GM21619 (cell line): ENCODE data around the gene GPR83.
"Not testable (repeated sequence)": the region's sequence is repeated elsewhere in the genome, so short reads cannot be mapped to it uniquely, and the experiment has no call there.

Experiments used
- ATAC-seq: cut with Tn5 transposase; IDR thresholded peaks from one replicate; pipeline ENCODE4 v1.9.1; 2021; ENCODE audit not compliant: unreplicated experiment

Gene GPR83

DNA sequence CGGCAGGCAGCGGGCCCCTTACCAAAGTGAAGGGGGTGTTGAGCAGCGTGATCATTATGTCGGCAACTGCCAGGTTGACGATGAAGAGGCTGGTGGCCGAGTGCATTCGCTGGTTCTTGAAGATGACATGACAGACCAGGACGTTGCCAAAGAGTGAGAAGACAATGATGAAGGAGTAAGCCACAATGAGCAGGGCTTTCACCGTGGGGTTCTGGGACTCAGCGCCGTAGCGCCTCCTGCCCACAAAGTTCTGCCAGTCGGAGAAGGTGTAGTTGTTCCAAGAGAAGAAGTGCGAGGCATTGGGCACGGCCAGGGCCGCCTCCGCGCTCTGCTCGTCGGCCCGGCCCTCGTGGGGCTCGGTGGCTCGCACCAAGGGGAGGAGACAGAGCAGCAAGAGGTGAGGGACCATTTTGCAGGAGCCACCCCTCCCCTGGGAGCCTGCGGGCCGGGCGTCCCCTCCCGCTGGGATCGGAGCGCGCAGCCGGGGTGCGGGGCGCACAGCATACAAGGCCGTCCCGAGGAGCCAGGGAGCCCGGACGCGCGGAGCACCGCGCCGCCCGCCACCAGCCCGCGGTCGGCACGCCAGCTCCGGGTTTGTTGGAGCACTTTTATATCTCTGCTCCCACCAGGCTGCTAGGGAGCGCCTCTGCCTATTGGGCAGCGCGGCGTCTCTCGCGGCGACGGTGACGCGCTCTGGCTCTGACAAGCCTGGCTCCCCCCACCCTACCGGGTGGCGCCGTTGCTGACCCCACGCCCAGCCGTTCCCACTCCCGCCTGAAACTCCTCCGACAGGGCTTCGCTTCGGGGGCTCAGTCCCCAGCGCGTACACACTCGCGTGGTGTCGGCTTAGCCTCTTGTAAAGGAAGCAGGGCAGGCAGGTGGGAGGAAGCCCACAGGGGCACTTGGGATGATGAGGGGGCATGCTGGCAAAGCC lies at the start of gene GPR83:
GPR83 (minus strand) TSS at position 581 of the 934 bp plus-strand sequence; CDS start at position 409, 172 bp downstream.
- ATAC-seq, result no peak

DNA sequence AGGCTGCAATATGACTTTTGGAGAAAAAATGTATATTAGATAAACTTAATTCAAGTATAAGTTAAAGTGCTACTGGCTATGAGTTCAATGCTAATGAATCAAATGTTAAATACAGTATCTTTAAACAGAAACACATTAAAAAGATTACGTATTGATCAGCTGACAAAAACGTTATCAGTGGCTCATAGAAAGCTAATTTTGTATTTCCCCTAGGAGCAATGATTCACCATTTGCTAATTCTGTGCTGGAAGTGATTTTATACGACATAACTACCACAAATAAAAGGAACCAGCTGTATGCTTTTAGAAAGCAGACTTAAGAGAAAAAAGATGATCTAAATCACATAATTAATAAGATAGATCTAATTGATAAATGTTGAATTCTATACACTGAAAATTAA lies 48.8 kb upstream of the GPR83 start:
- no peak for ATAC-seq

DNA sequence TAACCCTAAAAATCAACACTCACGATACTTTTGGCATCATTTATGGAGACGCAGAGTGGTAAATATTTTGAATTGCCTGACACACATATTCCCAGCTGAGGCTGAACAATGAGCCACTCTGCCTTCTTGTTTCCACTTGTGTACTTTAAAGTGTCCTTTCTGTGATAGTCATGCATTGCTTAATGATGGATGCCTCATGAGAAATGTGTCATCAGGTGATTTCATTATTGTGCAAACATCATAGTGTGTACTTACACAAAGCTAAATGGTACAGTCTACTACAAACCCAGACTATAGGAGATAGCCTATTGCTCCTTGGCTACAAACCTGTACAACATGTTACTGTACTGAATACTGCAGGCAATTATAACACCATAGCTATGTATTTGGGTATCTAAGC lies 48.2 kb upstream of the GPR83 start:
- no peak for ATAC-seq

DNA sequence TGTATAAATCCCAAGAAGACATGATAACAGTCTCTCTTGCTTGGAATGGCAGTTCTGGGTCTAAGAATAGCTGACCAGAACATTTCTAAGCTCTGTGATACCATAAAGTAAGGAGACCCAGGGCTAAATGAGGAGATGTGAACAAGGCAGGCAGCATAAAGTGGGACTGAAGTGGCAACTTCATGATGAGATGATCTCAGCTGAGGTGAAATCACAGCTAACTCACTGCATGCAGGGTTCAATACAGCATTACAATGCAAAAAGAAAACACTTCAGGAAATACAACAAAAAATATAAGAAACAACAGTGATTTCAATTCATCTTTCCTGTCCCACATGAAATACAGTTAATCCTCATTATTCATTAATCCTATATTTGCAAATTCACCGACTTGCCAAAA lies 47.8 kb upstream of the GPR83 start:
- ATAC-seq, result no peak

DNA sequence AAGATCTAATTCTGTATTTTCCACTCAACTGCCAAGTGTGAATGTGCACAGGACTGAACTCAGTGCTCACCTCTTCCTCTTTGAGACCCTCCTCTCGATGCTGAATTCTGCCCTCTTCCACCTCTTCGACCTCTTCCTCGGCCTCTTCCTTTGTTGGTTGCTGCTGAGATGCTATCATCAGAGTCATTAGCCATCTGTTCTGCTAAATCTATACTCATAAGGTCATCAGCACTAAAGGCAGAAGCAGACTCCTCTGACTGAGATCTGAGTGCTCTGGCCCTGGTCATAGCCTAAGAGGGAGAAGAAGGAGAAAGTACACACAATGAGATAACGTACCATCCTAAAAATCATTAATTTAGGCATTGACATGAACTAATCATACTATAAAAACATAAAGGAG lies 45.9 kb upstream of the GPR83 start:
- ATAC-seq, result no peak

DNA sequence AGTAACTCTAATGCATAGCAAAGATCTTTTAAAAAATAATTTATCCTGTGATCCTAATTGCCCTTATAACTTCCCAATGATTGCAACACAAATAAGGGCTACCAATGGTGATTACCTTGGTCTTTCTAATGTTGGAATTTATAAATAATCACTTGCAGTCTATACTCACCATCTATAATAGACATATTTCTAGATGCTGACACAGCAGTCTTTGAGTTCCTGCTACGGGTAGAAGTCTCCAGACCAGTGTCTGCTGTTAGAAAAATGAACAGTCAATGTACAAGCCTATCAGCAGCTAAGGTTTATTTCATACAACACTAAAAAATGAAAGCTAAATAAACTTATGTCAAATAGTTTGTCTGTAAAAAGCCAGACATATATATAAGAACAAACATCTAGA lies 44.4 kb upstream of the GPR83 start:
- ATAC-seq, result no peak

DNA sequence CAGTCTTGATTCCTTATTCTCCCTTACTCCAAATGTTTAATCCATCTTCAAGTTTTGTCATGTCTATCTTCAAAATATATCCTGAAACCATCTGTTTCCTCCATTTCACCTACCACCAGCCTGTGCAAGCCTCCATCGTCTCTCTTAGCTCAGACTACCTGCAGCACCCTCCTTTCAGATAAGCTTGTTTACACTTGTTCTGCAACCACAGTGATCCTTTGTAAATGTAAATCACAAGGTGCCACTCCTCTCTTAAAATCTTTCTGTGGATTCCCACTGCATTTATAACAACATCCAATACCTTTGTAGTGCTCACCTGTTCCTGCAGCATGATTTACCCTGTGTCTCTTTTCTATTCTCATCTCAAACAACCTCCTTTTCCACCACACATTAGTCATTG lies 31.8 kb upstream of the GPR83 start:
- ATAC-seq, result no peak

DNA sequence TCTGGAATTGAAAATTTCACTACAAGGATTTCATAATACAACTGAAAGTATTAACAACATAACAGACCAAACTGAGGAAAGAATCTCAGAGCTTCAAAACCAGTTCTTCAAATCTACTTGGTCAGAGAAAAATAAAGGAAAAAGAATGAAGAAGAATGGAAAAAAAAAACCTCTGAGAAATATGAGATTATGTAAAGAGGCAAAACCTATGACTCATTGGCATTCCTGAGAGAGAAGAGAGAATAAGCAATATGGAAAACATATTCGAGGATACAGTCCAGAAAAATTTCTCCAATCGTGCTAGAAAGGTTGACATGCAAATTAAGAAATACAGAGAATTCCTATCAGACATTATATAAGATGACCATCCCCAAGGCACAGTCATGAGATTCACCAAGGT lies 23.4 kb upstream of the GPR83 start:
- no peak for ATAC-seq

DNA sequence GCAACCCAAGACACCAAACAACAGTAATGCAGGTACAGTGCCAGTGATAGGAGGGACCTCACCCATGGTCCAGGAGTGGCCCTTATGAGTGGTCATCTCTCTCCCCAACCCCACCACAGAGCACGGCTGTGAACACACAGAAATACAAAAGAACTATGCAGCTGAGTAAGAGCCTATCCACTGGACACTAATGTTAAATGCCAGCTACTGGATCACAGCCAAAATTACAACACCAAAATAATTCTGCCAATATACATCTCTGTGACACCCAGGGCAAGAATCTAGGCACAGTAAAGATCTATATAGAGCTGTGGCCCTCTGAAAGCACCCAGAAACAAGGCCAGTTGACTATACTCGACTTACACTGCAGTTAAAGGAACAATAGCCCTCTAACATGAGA lies 22.8 kb upstream of the GPR83 start:
- ATAC-seq, result no peak

DNA sequence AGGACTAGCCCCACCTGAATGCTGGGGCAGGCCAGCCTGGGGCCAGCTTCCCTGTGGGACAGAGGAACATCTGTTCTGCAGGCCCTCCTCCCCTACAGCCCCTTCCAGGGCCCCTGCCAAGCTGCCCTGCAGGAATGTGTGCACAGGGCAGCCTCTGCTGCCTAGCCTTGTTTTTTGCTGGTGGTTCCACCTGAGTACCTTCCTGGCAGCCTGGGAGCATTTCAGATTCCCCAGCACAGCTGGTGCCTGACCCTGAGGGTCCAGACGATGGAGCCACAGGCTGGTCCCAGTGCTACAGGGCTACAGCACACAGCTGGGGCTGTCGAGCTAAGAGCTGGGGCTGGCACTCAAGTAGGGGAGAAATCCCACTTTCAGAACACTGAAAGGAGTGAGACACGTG lies 22.3 kb upstream of the GPR83 start:
- ATAC-seq, result no peak

DNA sequence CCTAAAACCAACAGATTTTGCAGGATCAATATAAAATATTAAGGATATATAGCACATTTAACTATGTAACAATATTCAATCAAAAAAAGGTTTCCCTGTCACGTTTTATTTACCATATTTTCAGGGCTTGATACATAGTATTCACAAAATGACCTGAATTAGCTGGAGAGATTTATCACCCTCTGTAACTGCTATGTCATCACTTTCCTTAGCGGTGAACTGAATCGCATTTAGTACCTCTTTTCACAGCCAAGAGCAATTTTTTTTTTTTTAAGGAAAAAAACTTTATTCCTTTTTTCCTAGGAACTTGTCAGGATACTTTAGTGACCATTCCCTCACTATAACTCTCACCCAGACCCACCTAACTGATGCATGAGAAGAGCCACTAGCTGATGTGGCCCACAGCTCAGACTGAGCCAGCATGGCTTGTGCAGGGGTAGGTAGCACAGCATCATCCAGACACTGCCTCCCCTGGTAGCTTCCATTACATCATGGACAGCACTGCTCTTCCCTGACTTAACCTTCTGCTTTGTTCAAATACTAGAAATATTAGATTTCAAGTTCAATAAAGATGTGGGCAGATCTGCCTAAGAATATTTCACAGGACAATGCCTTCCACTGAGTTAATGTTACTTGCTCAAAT lies 17.0 kb upstream of the GPR83 start:
- no peak for ATAC-seq

DNA sequence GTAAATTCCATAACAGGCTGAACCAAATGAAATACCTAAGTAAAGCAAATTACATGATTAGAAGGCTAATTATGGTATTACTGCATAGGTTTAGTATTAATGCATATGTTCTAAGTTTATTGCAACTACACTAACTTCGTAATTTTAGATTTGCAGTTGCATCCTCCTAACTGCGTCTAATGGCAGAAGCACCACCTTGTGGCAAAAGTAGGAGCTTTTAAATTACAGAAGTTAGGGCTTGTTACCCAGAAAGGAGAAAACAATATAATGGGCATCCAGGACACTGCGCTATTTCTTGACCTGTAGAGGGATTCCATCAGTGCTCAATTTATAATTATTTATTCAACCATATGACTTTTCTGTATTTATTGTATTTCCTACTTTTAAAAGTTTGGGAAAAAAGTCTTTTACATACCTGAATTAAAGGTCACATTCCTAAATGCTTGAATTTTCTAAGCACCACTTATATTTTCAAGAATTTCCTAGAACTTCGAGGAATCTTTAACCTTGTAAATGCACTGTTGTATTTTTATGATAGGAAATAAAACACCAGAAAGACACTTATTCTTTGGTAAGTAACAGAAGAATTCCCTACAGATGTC lies 16.3 kb upstream of the GPR83 start:
- no peak for ATAC-seq

DNA sequence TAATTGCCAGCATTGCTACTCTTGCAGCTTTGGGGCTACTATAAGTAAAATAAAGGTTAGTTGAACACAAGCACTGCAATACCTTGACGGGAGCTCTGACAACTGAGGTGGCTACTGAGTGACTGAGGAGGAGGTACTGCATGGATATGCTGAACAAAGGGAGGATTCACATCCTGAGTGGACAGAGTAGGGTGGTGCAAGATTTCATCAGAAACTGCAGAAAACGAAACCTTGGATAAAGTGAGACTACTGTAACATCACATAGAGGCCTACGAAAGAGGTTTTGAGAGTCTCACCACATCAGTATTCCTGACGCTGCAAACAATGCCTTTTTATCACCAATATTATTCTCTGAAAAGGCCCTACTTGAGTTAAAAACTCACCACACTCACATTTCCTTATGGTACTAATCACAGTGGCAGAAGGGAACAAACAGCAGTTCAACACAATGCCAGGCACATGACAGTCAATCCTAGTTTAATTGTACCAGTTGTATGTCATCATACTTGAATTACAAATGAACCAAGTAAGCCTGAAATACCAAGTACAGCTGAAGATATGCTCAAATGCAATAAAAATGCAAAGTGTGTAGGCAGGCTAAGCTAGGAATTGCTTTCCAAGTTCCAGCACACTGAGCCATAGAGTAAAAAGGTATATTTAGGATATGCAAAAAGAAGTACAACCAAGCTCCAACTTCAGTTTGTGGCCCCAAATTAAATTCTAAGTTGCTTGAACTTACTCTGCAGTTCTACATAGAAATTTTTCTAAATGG lies 4.0 kb upstream of the GPR83 start:
- no peak for ATAC-seq

DNA sequence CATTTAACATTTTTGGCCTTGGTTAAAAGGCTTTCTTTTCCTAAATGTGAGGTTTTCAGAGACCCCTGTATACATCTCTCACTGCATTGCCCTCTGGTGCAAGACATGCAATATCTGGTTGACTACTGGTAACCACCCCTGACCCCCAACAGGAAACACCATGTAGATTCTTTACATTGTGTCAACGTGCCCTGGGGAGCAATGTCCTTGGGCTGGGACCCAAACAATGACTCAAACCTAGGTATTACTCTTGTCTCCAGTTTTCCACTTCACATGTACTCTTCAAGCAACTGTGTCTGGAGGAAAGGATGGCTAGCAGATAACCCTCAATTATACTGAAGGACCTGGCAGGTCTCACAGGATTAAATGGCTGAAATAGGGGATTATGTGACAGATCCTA lies 1.1 kb upstream of the GPR83 start:
- ATAC-seq, result no peak

DNA sequence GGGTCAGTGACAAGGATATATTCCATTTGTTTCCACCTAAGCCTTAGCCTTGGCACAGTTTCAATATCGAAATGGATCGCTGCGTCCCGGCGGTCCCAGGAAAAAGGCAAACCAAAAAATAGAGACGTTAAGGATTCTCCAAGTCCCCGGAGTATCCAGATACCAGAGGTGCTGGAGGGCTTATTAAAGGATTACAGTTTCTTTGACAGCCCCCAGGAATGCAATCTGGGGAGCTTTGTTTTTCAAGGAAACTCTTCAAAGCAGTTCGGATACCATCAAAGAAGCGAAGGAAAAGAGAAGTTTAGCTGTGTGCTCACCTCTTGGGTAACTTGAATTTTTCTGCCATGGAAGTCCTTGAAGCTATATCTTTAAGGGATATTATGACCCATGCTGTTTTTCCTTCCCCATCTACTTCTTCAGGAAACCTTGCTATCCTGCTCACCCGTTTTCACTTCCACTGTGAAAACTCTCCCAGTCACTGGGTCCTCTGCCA lies 600 bp upstream of the GPR83 start:
- no peak for ATAC-seq

DNA sequence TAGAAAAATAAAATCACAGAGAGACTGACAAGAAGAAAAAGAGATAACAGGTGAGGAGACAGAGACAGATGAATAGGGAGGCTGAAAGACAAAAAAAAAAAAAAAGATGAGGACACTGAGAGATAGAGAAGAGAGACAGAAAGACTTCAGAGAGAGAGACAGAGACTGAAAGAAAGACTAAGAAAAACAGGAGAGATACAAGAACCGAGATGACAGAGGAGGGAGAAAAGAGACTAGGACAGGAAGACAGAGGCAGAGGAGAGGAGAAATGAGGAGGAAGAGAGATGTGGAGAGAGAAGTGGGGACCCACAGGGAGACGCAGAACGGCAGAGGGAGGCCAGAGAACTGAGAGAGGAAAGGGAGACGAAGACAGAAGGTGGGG lies 771 bp downstream of the GPR83 start:
- ATAC-seq, result no peak

DNA sequence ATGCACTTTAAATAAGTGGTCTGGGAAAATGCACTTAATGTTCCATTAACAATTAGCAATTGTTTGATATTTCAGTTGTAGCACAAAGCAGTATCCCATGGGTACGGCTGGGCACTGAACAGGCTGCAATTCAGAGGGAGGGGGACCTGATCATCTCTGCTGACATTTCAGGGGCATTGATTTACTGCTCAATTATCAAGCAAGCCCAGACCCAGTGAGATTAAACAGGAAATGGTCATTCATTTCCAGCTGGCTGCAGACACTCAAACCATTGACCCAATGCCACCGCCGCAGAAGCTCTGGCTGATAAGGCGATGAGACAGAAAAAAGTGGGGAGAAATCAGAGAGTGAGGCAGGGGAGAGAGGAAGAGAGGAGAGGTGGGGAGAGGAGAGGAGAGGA lies 1.2 kb downstream of the GPR83 start:
- ATAC-seq, result no peak

DNA sequence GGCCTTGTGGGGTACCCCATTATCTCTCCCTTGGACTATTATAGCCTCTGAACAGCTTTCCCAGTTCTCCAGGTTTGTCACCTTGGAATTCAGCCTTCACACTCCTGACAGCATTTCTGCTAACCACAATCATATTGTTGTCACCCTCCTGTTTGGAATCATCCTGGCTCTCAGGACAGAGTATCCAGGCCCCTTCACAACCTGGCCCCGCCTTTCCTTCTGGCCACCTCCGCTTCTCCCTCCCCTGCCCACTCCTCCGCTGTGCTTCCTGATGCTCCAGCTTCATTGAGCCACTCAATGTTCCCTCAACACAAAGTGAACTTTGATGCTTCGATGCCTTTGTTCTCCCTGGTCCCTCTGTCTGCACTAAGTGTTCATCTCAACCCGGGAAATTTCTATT lies 3.1 kb downstream of the GPR83 start:
- no peak for ATAC-seq

DNA sequence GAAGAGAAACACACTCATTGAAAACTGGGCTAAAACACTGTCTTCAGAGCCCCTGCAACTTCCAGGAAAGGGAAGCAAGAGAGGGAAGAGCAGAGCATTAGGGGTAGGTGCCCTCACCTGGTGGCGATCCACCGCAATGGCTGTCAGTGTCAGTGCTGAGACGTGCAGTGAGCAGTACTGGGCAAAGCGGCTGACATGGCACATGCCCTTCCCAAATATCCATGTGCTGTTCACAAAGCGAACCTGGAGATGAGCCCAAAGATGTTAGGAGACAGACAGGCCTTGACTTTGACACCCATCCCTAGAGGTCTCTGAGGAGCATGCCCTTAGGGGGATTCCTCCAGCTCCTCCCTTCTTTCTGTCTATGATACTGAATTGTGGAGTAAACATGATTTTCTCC lies 4.9 kb downstream of the GPR83 start:
- ATAC-seq, result no peak

DNA sequence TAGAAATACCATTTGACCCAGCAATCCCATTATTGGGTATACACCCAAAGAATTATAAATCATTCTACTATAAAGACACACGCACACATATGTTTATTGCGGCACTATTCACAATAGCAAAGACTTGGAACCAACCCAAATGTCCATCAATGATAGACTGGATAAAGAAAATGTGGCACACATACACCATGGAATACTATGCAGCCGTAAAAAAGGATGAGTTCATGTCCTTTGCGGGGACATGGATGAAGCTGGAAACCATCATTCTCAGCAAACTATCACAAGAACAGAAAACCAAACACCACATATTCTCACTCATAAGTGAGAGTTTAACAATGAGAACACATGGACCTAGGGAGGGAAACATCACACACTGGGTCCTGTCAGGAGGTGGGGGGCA lies 9.3 kb downstream of the GPR83 start:
- not testable (repeated sequence) for ATAC-seq

DNA sequence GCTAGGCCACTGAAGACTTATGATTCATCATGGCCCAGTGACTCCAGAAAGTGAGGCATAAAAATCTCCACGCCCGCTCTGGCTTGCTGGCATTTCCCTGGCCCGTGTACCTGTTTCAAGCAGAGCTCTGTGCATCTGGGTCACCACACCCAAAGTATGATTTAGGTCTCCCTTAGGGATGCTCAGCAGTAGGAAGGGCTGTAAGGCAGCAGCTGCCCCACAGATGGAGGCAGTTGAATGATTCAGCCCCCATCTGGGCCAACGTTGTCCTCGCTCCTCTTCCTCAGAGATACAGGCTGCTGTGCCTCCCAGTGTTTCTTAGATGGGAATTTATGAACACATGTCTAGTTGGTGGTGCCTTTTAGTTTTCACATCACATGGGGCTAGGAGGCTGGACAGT lies 21.6 kb downstream of the GPR83 start:
- ATAC-seq, result no peak
